K562 (cell line): ENCODE results near the gene ARHGAP26. TPM values are rescaled to one million over a fixed set of nuclear protein-coding genes. Genes with fewer than 3 reads are reported as not detected.

Experiments
- ATAC-seq: fragments of 200-7000 bp; cut with Tn5 transposase; 3 replicates; pipeline ENCODE4 v1.9.1; 2020; ENCODE audit warnings: moderate library complexity
- BruUV-seq: library from RNA; stranded (reverse); fragments of 400-500 nt; replicated peaks from 2 replicates; lab custom pipeline; 2021; lab: Mats Ljungman, UMichigan
- CTCF ChIA-PET: fragments of 300-600 bp; formaldehyde crosslinking; extraction: SDS; loops from one replicate; lab custom pipeline; 2021; ENCODE audit warnings: low intra/inter-chr PET ratio; lab: Yijun Ruan, JAX
- POLR2A ChIA-PET: fragments of 300-600, 350-650 bp; sonication (Branson Sonifier 250); formaldehyde crosslinking; extraction: SDS; loops from one replicate; lab custom pipeline; 2021; ENCODE audit warnings: antibody characterized with exemption, inconsistent platforms; lab: Yijun Ruan, JAX
- DNase-seq, 4 experiments: peaks; one replicate each; pipeline versions ENCODE4 v3.0.0 to v3.0.0-alpha.2; 2011 to 2018; ENCODE audit warnings: low spot score in 3 of 4, mixed read lengths in 3 of 4; ENCODE audit errors: extremely low read depth in 1 of 4
- FAIRE-seq: peaks from 2 replicates; lab custom pipeline; 2011; peaks lifted over from hg19 to GRCh38; lab: Jason Lieb, UNC
- H2AFZ ChIP-seq: 2 replicates; pipeline ENCODE4 v1.6.0; 2011; ENCODE audit warnings: low read depth, low read length, control low read depth, inconsistent platforms
- H3K27ac ChIP-seq: fragments of 200-600 bp; 3 replicates; pipeline ENCODE4 v1.8.0; 2011; ENCODE audit warnings: low read depth, mild to moderate bottlenecking, control low read depth, inconsistent platforms, low read length, moderate library complexity, mixed read lengths; ENCODE audit errors: extremely low read depth
- H3K27me3 ChIP-seq, 2 experiments: fragments of 300-600 bp in 1 of 2; 2 replicates in 1 of 2; 3 replicates in 1 of 2; pipeline versions ENCODE4 v1.6.0 to v1.8.0; 2011; ENCODE audit warnings: inconsistent platforms in 2 of 2, low read length in 2 of 2, mild to moderate bottlenecking in 1 of 2, mixed read lengths in 1 of 2, moderate library complexity in 1 of 2; ENCODE audit not compliant: control insufficient read depth in 2 of 2, insufficient read depth in 2 of 2
- H3K36me3 ChIP-seq: fragments of 300-600 bp; 3 replicates; pipeline ENCODE4 v1.8.0; 2011; ENCODE audit warnings: mild to moderate bottlenecking, low read length, inconsistent platforms; ENCODE audit not compliant: control insufficient read depth, insufficient read depth
- H3K4me1 ChIP-seq, 2 experiments: fragments of 200-600 bp in 1 of 2; replicated peaks in 1 of 2; 2 replicates in 1 of 2; 3 replicates in 1 of 2; pipeline versions ENCODE4 v1.5.1 to v1.8.0; 2011; ENCODE audit warnings: inconsistent platforms in 2 of 2, low read length in 2 of 2, mild to moderate bottlenecking in 1 of 2, mixed read lengths in 1 of 2, moderate library complexity in 1 of 2; ENCODE audit not compliant: control insufficient read depth in 2 of 2, insufficient read depth in 2 of 2
- H3K4me2 ChIP-seq: 2 replicates; pipeline ENCODE4 v1.6.1; 2011; ENCODE audit warnings: low read length, control low read depth, inconsistent platforms, mixed read lengths; ENCODE audit not compliant: insufficient read depth
- H3K4me3 ChIP-seq: fragments of 200-600 bp; sonication (generic), shearing (Covaris generic); 2 replicates; pipeline ENCODE4 v1.5.1; 2016; ENCODE audit warnings: control low read depth, inconsistent platforms
- H3K79me2 ChIP-seq: fragments of 200-600 bp; 3 replicates; pipeline ENCODE4 v1.8.0; 2011; ENCODE audit warnings: low read length, inconsistent platforms; ENCODE audit not compliant: control insufficient read depth, insufficient read depth
- H3K9ac ChIP-seq, 2 experiments: 2 replicates each; pipeline versions ENCODE4 v1.6.0 to v1.6.1; 2011; ENCODE audit warnings: low read depth in 2 of 2, low read length in 2 of 2, control low read depth in 1 of 2, inconsistent platforms in 1 of 2, mild to moderate bottlenecking in 1 of 2, mixed read lengths in 1 of 2; ENCODE audit not compliant: insufficient read depth in 1 of 2
- H3K9me1 ChIP-seq: one replicate; pipeline ENCODE4 v1.6.0; 2011; ENCODE audit warnings: inconsistent platforms, mild to moderate bottlenecking, low read length, moderate library complexity; ENCODE audit not compliant: control insufficient read depth, insufficient read depth
- H3K9me3 ChIP-seq: replicated peaks from 2 replicates; pipeline ENCODE4 v1.5.1; 2011; ENCODE audit warnings: low read depth, low read length, inconsistent platforms; ENCODE audit not compliant: control insufficient read depth, insufficient read depth
- H4K20me1 ChIP-seq: replicated peaks from 2 replicates; pipeline ENCODE4 v1.6.1; 2011; ENCODE audit warnings: low read length, inconsistent platforms, mixed read lengths; ENCODE audit not compliant: control insufficient read depth, insufficient read depth
- CGGBP1 ChIP-seq: fragments of 250-450 bp; sonication (Bioruptor Pico); IDR thresholded peaks from 2 replicates; pipeline ENCODE4 v1.9.0; 2021; ENCODE audit warnings: mild to moderate bottlenecking
- CREB3 ChIP-seq: fragments of 450-650 bp; conservative IDR thresholded peaks from 2 replicates; pipeline ENCODE4 v1.6.1; 2016; ENCODE audit warnings: missing genetic modification characterization, low read depth, mild to moderate bottlenecking, missing compliant biosample characterization, moderate library complexity
- FOXP4 ChIP-seq: sonication (generic); formaldehyde crosslinking; IDR thresholded peaks from 2 replicates; pipeline ENCODE4 v1.8.0; 2022; ENCODE audit warnings: mild to moderate bottlenecking, missing genetic modification reagents, borderline replicate concordance
- HNRNPH1 ChIP-seq: fragments of 200-400 bp; formaldehyde crosslinking; optimal IDR thresholded peaks from 2 replicates; pipeline ENCODE3; 2017; ENCODE audit warnings: low read depth, mild to moderate bottlenecking, low read length, moderate library complexity
- JUNB ChIP-seq: fragments of 450-650 bp; formaldehyde crosslinking; conservative IDR thresholded peaks from 2 replicates; pipeline ENCODE4 v1.4.0; 2020; ENCODE audit warnings: mild to moderate bottlenecking
- NFATC3 ChIP-seq: fragments of 450-650 bp; IDR thresholded peaks from 2 replicates; pipeline ENCODE4 v1.6.1; 2017; ENCODE audit warnings: mild to moderate bottlenecking
- PTBP1 ChIP-seq: fragments of 200-400 bp; formaldehyde crosslinking; IDR thresholded peaks from 2 replicates; pipeline ENCODE4 v1.6.1; 2017; ENCODE audit warnings: low read depth, low read length
- SRF ChIP-seq, 2 experiments: fragments of 250-450, 450-650 bp in 1 of 2; sonication (Bioruptor Pico) in 1 of 2; sonication (generic) in 1 of 2; formaldehyde crosslinking; IDR thresholded peaks; 2 replicates each; pipeline versions ENCODE4 v1.5.0 to v1.5.1; 2020 to 2022; ENCODE audit warnings: mild to moderate bottlenecking in 1 of 2, missing genetic modification reagents in 1 of 2
- TAL1 ChIP-seq: fragments of 450-650 bp; IDR thresholded peaks from 2 replicates; pipeline ENCODE4 v1.6.1; 2016; ENCODE audit warnings: mild to moderate bottlenecking
- WHSC1 ChIP-seq: IDR thresholded peaks from one replicate; pipeline ENCODE4 v1.6.1; 2012; ENCODE audit warnings: low read length, control low read depth, inconsistent platforms
- ZNF644 ChIP-seq: fragments of 200-800 bp; sonication (Bioruptor generic); IDR thresholded peaks from 2 replicates; pipeline ENCODE4 v1.6.1; 2016; ENCODE audit warnings: low read depth, missing genetic modification characterization, missing compliant biosample characterization
- WGBS: fragments of 100-300 bp; shearing (Covaris generic); methylation state at CpG from one replicate; pipeline ENCODE4 v1.1.6; 2016; ENCODE audit warnings: low coverage, mixed read lengths; ENCODE audit not compliant: insufficient coverage; ENCODE audit errors: missing lambda C conversion rate; 5-methylcytosine and 5-hydroxymethylcytosine counted together
- in situ Hi-C: fragments of 300-500 bp; cut with MboI; formaldehyde crosslinking; loops from 4 replicates; pipeline ENCODE4 v1.15.0; 2018; ENCODE audit warnings: inconsistent platforms, mixed read lengths
- intact Hi-C: fragments of 100-400 bp; cut with micrococcal nuclease; formaldehyde crosslinking; loops from 2 replicates; pipeline ENCODE4 v1.14.2; 2022
- polyA plus RNA-seq, 8 experiments: library from polyadenylated mRNA; depleted of rRNA in 4 of 8; stranded (reverse) in 5 of 8; unstranded in 3 of 8; fragments of >200 nt; fragmentation: Nextera tagmentation in 2 of 8; fragmentation: Illumina TruSeq in 1 of 8; extraction: Ambion mirVana in 2 of 8; extraction: Trizol in 1 of 8; gene quantifications; 2 replicates each; pipeline versions ENCODE4 v1.2.1 to v1.2.3, GENCODE V29; 2011 to 2014; ENCODE audit warnings: inconsistent platforms in 1 of 8, missing spikeins in 1 of 8
- total RNA-seq, 7 experiments: library from RNA; depleted of rRNA in 6 of 7; stranded (reverse); fragments of >200 nt in 6 of 7; fragmentation: Illumina TruSeq in 2 of 7; extraction: Trizol in 2 of 7; gene quantifications; 2 replicates each; pipeline versions ENCODE4 v1.2.1 to v1.2.3, GENCODE V29; 2011 to 2021; ENCODE audit warnings: low replicate concordance in 1 of 7
- TF ChIP-seq, protein P1 (sequence below): sonication (generic); formaldehyde crosslinking; IDR thresholded peaks from 2 replicates; pipeline ENCODE4 v1.9.0; 2022; ENCODE audit warnings: mild to moderate bottlenecking, missing genetic modification reagents
- TF ChIP-seq, protein P2 (sequence below): IDR thresholded peaks from 2 replicates; pipeline ENCODE4 v1.6.1; 2011; ENCODE audit not compliant: insufficient read length; ENCODE audit errors: extremely low read depth

The ARHGAP26 gene
- total and polyA plus RNA-seq, 9 of the 15 experiments (the other 6 are each of a cell fraction or from before 2014, with no cell fraction given) = 0.13 to 1.1 (median 0.55) TPM

GRCh38 chr5:143233031-143233430 is 462.9 kb downstream of the ARHGAP26 start (continued):
- no peak for TF ChIP-seq HNRNPH1
- TF ChIP-seq CGGBP1 (CRISPR knock-in tag) = no peak
- TF ChIP-seq TAL1 = no peak
- TF ChIP-seq, all 486 proteins: peak for 0

DNA sequence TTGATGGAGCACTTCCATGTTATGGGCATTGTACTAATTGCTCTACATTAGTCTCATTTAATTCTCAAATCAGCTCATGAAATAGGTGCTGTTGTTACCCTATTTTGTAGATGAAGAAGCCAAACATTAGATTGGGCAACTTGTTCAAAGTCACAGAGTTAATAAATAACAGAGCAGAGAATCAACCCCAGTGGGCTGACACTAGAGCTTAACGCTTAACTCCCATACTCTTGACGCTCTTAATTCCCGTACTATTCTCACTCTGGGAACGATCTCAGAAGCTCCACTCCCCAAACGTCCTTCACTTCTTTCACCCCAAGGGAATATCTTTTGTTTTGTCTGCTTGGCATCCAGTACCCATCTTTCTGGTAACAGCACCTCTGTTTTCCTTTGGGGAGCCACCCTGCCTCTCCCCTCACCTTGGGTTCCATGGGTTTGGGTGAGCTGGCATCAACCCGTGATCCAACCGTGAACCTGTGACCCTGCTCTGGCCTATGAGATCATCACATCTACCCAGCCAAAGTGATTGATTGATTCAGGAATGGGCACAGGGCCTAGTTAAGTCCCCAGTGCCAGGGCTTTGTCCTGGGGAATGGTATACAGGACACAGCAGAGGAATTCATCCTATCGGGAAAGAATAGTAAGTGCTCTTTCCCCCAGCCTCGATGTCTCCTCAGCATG is 464.1 kb downstream of the ARHGAP26 start:
- no peaks in the 10 kb centered on the region for H4K20me1 ChIP-seq
- H3K9me1 ChIP-seq = no peaks in the 10 kb centered on the region
- no peaks in the 10 kb centered on the region for H3K79me2 ChIP-seq
- DNase-seq (no peak), FAIRE-seq (no peak), ATAC-seq (no peak)
- no peaks in the 10 kb centered on the region for H3K36me3 ChIP-seq
- no peaks in the 10 kb centered on the region for H3K27me3 ChIP-seq
- no peak overlapping the region for H3K4me3 ChIP-seq
- BruUV-seq = no TSS peak
- ChIA-PET POLR2A (interaction anchor here (2.7 kb wide), 1 partner anchor 10 kb away, joined by 12 read pairs; no protein-coding TSS in a partner anchor), CTCF (no interaction called here)
- peaks cover 0 to 4% of the 10 kb centered on the region in 2 experiments; a peak in 2 of 5 replicates for H3K4me1 ChIP-seq
- WGBS = 62% methylated on average over 9 of the region's 9 CpGs
- intact Hi-C loops = no loop called here
- H3K27ac ChIP-seq = no peak overlapping the region
- no peak overlapping the region for H2AFZ ChIP-seq
- in situ Hi-C loops = no loop called here
- H3K9me3 ChIP-seq = no peaks in the 10 kb centered on the region
- H3K9ac ChIP-seq = no peak overlapping the region
- no peak overlapping the region for H3K4me2 ChIP-seq
- TF ChIP-seq FOXP4 (CRISPR knock-in tag) (no peak), SRF (CRISPR knock-in tag; IDR thresholded peaks at IDR 0.05) (no peak), ZNF644 (tag) (no peak), NFATC3 (no peak), WHSC1 (no peak), PTBP1 (no peak), CREB3 (no peak), JUNB (CRISPR knock-in tag) (no peak)
- TF ChIP-seq, protein P1, sequence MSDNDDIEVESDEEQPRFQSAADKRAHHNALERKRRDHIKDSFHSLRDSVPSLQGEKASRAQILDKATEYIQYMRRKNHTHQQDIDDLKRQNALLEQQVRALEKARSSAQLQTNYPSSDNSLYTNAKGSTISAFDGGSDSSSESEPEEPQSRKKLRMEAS (CRISPR knock-in tag) = no peak
- TF ChIP-seq, protein P2, sequence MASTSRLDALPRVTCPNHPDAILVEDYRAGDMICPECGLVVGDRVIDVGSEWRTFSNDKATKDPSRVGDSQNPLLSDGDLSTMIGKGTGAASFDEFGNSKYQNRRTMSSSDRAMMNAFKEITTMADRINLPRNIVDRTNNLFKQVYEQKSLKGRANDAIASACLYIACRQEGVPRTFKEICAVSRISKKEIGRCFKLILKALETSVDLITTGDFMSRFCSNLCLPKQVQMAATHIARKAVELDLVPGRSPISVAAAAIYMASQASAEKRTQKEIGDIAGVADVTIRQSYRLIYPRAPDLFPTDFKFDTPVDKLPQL = no peak
